ENCODE measurements around the gene MED8.

MED8 gene

DNA sequence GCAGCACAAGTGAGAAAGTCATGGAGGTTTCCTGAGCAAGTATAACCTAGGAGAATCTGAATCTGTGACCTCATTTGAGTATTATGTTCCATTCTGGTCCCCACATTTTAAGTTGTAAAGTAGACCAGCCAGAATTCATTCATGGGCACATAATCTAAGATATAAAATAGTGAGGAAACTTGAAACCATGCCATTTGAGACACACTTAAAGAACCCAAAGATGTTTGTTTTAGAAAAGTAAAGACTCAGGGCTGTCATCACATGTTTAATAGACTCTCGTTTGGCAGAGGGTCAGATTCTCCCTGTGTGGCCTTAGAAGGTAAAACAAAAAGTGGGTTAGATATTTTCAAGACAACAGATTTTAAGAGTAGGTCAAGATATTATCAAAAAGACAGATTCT lies 6.5 kb upstream of the MED8 start:
- no peak for DNase-seq
- Histone ChIP-seq H3K27me3 (replicated peaks) (no peaks in the 10 kb centered on the region), H3K36me3 (replicated peaks) (no peaks in the 10 kb centered on the region), H3K27ac (no peak overlapping the region), H3K4me3 (ENCODE audit: low read depth, low read length) (no peak overlapping the region)
- in situ Hi-C loops (cut with HindIII; ENCODE audit: low pct_ligation_motif_present, low sequenced_read_pairs), result no loop called here
- TF ChIP-seq, protein P1, sequence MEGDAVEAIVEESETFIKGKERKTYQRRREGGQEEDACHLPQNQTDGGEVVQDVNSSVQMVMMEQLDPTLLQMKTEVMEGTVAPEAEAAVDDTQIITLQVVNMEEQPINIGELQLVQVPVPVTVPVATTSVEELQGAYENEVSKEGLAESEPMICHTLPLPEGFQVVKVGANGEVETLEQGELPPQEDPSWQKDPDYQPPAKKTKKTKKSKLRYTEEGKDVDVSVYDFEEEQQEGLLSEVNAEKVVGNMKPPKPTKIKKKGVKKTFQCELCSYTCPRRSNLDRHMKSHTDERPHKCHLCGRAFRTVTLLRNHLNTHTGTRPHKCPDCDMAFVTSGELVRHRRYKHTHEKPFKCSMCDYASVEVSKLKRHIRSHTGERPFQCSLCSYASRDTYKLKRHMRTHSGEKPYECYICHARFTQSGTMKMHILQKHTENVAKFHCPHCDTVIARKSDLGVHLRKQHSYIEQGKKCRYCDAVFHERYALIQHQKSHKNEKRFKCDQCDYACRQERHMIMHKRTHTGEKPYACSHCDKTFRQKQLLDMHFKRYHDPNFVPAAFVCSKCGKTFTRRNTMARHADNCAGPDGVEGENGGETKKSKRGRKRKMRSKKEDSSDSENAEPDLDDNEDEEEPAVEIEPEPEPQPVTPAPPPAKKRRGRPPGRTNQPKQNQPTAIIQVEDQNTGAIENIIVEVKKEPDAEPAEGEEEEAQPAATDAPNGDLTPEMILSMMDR (IDR thresholded peaks at IDR 0.05; ENCODE audit: low read depth, low read length, missing control alignments), result no peak

DNA sequence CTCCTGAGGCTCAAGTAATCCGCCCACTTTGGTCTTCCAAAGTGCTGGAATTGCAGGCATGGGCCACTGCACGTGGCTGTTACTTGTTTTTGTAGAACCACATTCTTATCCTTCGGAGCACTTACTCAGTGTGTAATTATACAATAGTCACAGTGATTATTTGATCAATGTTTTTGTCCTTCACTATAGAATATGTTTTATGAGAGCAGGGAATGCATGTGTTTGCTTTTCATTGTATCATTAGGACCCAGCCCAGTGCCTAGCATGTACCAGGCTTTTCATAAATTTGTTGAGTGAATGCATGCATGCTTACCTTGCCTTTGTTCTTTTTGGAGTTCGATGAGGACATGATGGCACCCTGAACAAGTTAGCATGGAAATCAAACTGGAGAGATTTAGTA lies 5.9 kb upstream of the MED8 start:
- Histone ChIP-seq H3K27ac (no peak overlapping the region), H3K4me3 (ENCODE audit: low read depth, low read length) (no peak overlapping the region), H3K27me3 (replicated peaks) (no peaks in the 10 kb centered on the region), H3K36me3 (replicated peaks) (no peaks in the 10 kb centered on the region)
- DNase-seq, result no peak
- TF ChIP-seq, protein P1 (IDR thresholded peaks at IDR 0.05; ENCODE audit: low read depth, low read length, missing control alignments), result no peak
- in situ Hi-C loops (cut with HindIII; ENCODE audit: low pct_ligation_motif_present, low sequenced_read_pairs), result no loop called here

DNA sequence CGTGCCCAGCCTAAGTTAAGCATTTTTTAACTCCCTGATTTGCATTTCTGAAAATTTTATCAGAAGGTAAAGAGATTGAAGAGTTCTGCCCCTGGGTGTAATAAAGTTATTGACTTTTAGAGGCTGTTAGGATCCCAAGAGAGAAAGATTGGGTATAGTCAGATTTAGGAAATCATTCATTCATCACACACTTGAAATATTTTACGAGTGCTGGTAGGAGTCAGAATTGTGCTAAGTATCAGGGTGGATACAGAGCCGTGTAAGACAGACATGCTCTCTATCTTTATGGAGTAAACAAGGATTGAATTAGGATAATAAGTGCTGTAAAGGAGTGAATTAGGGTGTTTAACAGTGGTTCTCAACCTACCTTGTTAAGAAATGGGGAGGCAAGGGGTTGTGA lies 3.1 kb upstream of the MED8 start:
- TF ChIP-seq, protein P1 (IDR thresholded peaks at IDR 0.05; ENCODE audit: low read depth, low read length, missing control alignments), result no peak
- Histone ChIP-seq H3K4me3 (ENCODE audit: low read depth, low read length) (no peak overlapping the region), H3K27ac (no peak overlapping the region), H3K36me3 (replicated peaks) (no peaks in the 10 kb centered on the region), H3K27me3 (replicated peaks) (no peaks in the 10 kb centered on the region)
- DNase-seq, result no peak
- in situ Hi-C loops (cut with HindIII; ENCODE audit: low pct_ligation_motif_present, low sequenced_read_pairs), result no loop called here

DNA sequence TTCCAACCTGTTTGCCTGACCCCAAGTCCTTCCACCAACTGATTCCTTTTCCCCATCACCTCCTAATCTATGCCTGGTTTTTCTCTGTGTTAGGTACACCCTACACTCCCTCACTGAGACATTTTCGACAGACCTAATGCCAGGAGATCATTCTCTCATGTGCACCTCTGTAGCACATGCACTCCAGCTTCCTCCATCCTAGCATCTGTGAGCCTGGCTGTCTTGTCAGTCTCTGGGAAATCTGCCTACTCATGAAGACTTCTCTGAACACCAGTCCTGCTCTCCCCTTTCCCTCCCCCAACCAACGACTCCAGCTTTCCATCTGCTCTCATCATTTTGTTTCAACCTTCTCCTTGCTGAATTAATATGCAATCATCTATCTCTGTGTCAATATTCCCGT lies 987 bp downstream of the MED8 start:
- Histone ChIP-seq H3K36me3 (replicated peaks) (peaks cover 36% of the 10 kb centered on the region), H3K4me3 (ENCODE audit: low read depth, low read length) (peak overlapping the region; percentile 97), H3K27me3 (replicated peaks) (no peaks in the 10 kb centered on the region), H3K27ac (no peak overlapping the region)
- TF ChIP-seq, protein P1 (IDR thresholded peaks at IDR 0.05; ENCODE audit: low read depth, low read length, missing control alignments), result no peak
- DNase-seq, result no peak
- in situ Hi-C loops (cut with HindIII; ENCODE audit: low pct_ligation_motif_present, low sequenced_read_pairs), result no loop called here

DNA sequence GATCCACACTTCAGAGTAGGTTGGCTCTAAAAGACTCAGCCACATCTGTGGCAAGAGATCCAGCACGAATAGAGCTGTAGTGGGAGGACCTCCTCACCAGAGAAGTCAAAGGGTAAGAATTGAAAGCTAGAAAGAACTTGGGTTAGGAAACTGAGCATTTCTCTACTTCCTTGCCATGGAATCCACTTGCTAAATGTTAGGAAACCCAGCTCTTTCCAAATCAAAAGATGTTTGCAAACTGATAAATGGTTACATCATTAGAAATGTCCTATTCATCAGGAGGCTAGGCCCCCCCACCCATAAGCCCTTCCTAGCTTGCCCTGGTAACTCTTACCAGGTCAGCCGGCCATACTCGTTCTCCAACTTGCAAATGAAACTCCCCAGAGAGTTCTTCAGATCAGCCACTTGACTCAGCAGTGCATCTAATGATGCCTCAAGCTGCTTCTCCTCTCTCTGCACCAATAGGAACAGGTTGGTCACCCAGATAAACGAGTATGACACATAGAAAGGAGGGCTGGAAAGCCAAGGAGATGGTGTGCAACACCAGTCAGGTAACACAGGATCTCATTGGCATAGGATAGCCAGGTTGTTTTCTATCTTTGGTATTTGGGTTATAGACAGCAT lies 1.5 kb downstream of the MED8 start:
- TF ChIP-seq, protein P1 (IDR thresholded peaks at IDR 0.05; ENCODE audit: low read depth, low read length, missing control alignments), result no peak
- H3K4me3 ChIP-seq (ENCODE audit: low read depth, low read length), result peak overlapping the region; percentile 97
- H3K27ac ChIP-seq, result no peak overlapping the region
- H3K27me3 ChIP-seq (replicated peaks), result no peaks in the 10 kb centered on the region
- DNase-seq, result peak; percentile 16
- in situ Hi-C loops (cut with HindIII; ENCODE audit: low pct_ligation_motif_present, low sequenced_read_pairs), result no loop called here
- H3K36me3 ChIP-seq (replicated peaks), result peaks cover 41% of the 10 kb centered on the region

DNA sequence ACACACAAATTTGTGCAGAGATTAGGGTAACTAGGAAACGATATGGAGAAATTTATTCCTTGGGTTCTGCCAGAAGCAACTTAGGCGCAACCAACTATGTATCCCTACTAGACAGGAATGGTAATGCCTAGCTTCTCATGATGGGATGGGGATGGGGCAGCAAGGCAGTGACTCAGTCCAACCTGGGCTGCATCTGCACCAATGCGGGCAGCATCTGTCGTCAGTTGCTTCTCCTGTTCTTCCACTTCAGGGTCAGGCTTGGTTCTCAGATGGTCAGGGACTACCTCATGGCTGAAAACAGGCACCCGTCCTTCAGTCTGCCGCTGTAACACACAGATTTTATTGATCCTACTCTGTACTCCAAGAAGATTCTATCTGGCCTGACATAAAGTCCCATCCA lies 2.9 kb downstream of the MED8 start:
- H3K27ac ChIP-seq, result no peak overlapping the region
- DNase-seq, result no peak
- H3K27me3 ChIP-seq (replicated peaks), result no peaks in the 10 kb centered on the region
- TF ChIP-seq, protein P1 (IDR thresholded peaks at IDR 0.05; ENCODE audit: low read depth, low read length, missing control alignments), result no peak
- in situ Hi-C loops (cut with HindIII; ENCODE audit: low pct_ligation_motif_present, low sequenced_read_pairs), result no loop called here
- H3K36me3 ChIP-seq (replicated peaks), result peaks cover 52% of the 10 kb centered on the region
- no peak overlapping the region for H3K4me3 ChIP-seq (ENCODE audit: low read depth, low read length)

Data from brain microvascular endothelial cell (primary cell).